Suppressor macrophage treated with lipopolysaccharide for 4 hours (primary cell): ENCODE measurements around the gene NUFIP2.
"Not testable (repeated sequence)": the region's sequence is repeated elsewhere in the genome, so short reads cannot be mapped to it uniquely, and the experiment has no call there.

ENCODE experiments used
- DNase-seq: peaks from one replicate; pipeline ENCODE4 v3.0.0-alpha.2; 2020

NUFIP2 gene

GRCh38 chr17:29278692-29279091 lies 15.3 kb downstream of the NUFIP2 start:
- DNase-seq, result no peak

- DNase-seq, result no peak
Observed at GRCh38 chr17:29273924-29274323, 20.0 kb downstream of the NUFIP2 start.

- DNase-seq, result not testable (repeated sequence)
Observed at GRCh38 chr17:29271980-29272379, 22.0 kb downstream of the NUFIP2 start.

GRCh38 chr17:29263916-29264315 lies 30.0 kb downstream of the NUFIP2 start:
- no peak for DNase-seq

GRCh38 chr17:29257756-29258155 lies 36.2 kb downstream of the NUFIP2 start:
- peak; percentile 81 for DNase-seq

GRCh38 chr17:29256735-29257466 lies 37.0 kb downstream of the NUFIP2 start:
- no peak for DNase-seq

GRCh38 chr17:29255926-29256522 lies 37.9 kb downstream of the NUFIP2 start:
- peak; percentile 71 for DNase-seq

GRCh38 chr17:29253037-29253436 lies 40.9 kb downstream of the NUFIP2 start:
- DNase-seq, result no peak

GRCh38 chr17:29252101-29252791 lies 41.7 kb downstream of the NUFIP2 start:
- peak; percentile 35 for DNase-seq

GRCh38 chr17:29251184-29251583 lies 42.8 kb downstream of the NUFIP2 start:
- DNase-seq, result peak; percentile 38

- no peak for DNase-seq
Observed at GRCh38 chr17:29250666-29251065, 43.3 kb downstream of the NUFIP2 start.

GRCh38 chr17:29248845-29249244 lies 45.1 kb downstream of the NUFIP2 start:
- no peak for DNase-seq

- no peak for DNase-seq
Observed at GRCh38 chr17:29247219-29247618, 46.7 kb downstream of the NUFIP2 start.

- DNase-seq, result no peak
Observed at GRCh38 chr17:29246628-29247027, 47.3 kb downstream of the NUFIP2 start, which contains the start of gene CRYBA1. Gene CRYBA1 (plus strand): TSS chr17:29246859. CDS start chr17:29246864, 5 bp downstream.

- no peak for DNase-seq
Observed at GRCh38 chr17:29245401-29245800, 48.5 kb downstream of the NUFIP2 start.

- no peak for DNase-seq
Observed at GRCh38 chr17:29243792-29244191, 50.2 kb downstream of the NUFIP2 start.

- no peak for DNase-seq
Observed at GRCh38 chr17:29242790-29243189, 51.2 kb downstream of the NUFIP2 start.

GRCh38 chr17:29242051-29242450 lies 51.9 kb downstream of the NUFIP2 start:
- no peak for DNase-seq

GRCh38 chr17:29240968-29241963 lies 52.7 kb downstream of the NUFIP2 start:
- peak; percentile 89 for DNase-seq

- DNase-seq, result no peak
Observed at GRCh38 chr17:29240477-29240876, 53.5 kb downstream of the NUFIP2 start.

- DNase-seq, result peak; percentile 47
Observed at GRCh38 chr17:29238133-29238850, 55.7 kb downstream of the NUFIP2 start.
